Activated naive CD4-positive, alpha-beta T cell treated with anti-CD3 and anti-CD28 coated beads for 36 hours (primary cell): Measurements from ENCODE around the gene MBD6. TPM values are rescaled to one million over a fixed set of nuclear protein-coding genes. Genes with fewer than 3 reads are reported as not detected.

Experiments
- CTCF ChIA-PET: fragments of 350-600 bp; sonication (Branson Sonifier 250); formaldehyde crosslinking; loops from one replicate; lab custom pipeline; 2021; ENCODE audit warnings: antibody characterized with exemption; lab: Charles Lee
- DNase-seq: peaks from one replicate; pipeline ENCODE4 v3.0.0-alpha.2; 2020
- H3K27ac Mint-ChIP-seq: one replicate; pipeline ENCODE4 v1.8.0; 2021; ENCODE audit warnings: mild to moderate bottlenecking, mixed read lengths
- H3K27me3 Mint-ChIP-seq: one replicate; pipeline ENCODE4 v1.8.0; 2021; ENCODE audit warnings: low read depth, mixed read lengths
- H3K36me3 Mint-ChIP-seq: one replicate; pipeline ENCODE4 v1.8.0; 2021; ENCODE audit warnings: low read depth, mixed read lengths
- H3K4me1 Mint-ChIP-seq: one replicate; pipeline ENCODE4 v1.8.0; 2021; ENCODE audit warnings: low read depth, mixed read lengths
- H3K4me3 Mint-ChIP-seq: one replicate; pipeline ENCODE4 v1.8.0; 2021; ENCODE audit warnings: mild to moderate bottlenecking, moderate library complexity, mixed read lengths
- H3K9me3 Mint-ChIP-seq: one replicate; pipeline ENCODE4 v1.8.0; 2021; ENCODE audit warnings: mixed read lengths
- intact Hi-C: fragments of 100-400 bp; cut with micrococcal nuclease; formaldehyde crosslinking; loops from one replicate; pipeline ENCODE4 v1.15.1; 2023
- total RNA-seq, 2 experiments: library from RNA; stranded (reverse); gene quantifications; one replicate each; pipeline ENCODE4 v1.2.3, GENCODE V29; 2021

The MBD6 gene
- total RNA-seq, 2 experiments from 2014 or later = 43.5 to 45.5 TPM

GRCh38 chr12:57535764-57536596, 13.4 kb downstream of the MBD6 start:
- Mint-ChIP-seq H3K36me3 (peaks cover 17% of the 10 kb centered on the region), H3K4me3 (no peak overlapping the region), H3K4me1 (no peaks in the 10 kb centered on the region), H3K27me3 (no peaks in the 10 kb centered on the region), H3K27ac (no peak overlapping the region), H3K9me3 (no peaks in the 10 kb centered on the region)
- no peak for DNase-seq
- intact Hi-C loops = no loop called here
- CTCF ChIA-PET = interaction anchor here (1.2 to 1.3 kb wide), 2 partner anchors 42 to 83 kb away, joined by 3 to 4 read pairs; no protein-coding TSS in a partner anchor

GRCh38 chr12:57536597-57536942, 13.9 kb downstream of the MBD6 start:
- Mint-ChIP-seq H3K4me3 (no peak overlapping the region), H3K36me3 (peaks cover 17% of the 10 kb centered on the region), H3K4me1 (no peaks in the 10 kb centered on the region), H3K27ac (no peak overlapping the region), H3K9me3 (no peaks in the 10 kb centered on the region), H3K27me3 (no peaks in the 10 kb centered on the region)
- no peak for DNase-seq
- intact Hi-C loops = no loop called here
- CTCF ChIA-PET = interaction anchor here (1.2 to 1.3 kb wide), 3 partner anchors 9 to 83 kb away, joined by 3 to 4 read pairs (median 4); no protein-coding TSS in a partner anchor

DNA sequence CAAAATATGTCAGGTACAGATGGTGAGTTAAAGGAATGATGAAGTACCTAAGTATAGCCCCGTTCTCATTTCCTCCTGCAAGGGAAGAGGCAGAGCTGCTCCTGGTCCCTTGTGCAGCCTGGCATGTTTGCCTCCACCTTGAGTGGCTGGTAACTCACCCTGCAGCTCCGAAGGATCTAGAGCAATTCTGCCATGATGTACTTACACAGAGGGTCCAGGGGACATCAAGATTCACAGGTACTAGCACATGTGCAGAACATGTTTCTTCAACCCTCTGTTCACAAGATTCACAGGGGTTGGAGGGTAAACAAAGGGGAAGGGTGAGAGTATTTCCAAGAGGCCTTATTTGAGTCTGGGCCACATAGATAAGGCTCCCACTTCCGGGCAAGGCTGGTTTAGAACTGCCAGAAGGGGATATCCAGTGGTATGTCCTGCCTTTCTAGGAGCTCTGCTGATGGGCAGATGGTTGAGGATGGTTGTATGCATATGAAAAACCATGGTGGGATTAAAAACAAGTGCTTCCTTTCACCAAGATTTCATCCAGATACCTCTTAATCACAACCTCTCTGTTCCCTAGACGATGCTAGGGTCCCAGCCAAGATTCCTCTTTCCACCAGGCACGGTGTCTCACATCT, 16.6 kb downstream of the MBD6 start:
- intact Hi-C loops = no loop called here
- no peaks in the 10 kb centered on the region for H3K9me3 Mint-ChIP-seq
- H3K27ac Mint-ChIP-seq = no peak overlapping the region
- CTCF ChIA-PET = interaction anchor here (0.7 kb wide), 1 partner anchor 41 kb away, joined by 3 read pairs; no protein-coding TSS in a partner anchor
- peaks cover 7% of the 10 kb centered on the region for H3K4me1 Mint-ChIP-seq
- H3K27me3 Mint-ChIP-seq = no peaks in the 10 kb centered on the region
- no peak overlapping the region for H3K4me3 Mint-ChIP-seq
- H3K36me3 Mint-ChIP-seq = peaks cover 3% of the 10 kb centered on the region
- DNase-seq = no peak

DNA sequence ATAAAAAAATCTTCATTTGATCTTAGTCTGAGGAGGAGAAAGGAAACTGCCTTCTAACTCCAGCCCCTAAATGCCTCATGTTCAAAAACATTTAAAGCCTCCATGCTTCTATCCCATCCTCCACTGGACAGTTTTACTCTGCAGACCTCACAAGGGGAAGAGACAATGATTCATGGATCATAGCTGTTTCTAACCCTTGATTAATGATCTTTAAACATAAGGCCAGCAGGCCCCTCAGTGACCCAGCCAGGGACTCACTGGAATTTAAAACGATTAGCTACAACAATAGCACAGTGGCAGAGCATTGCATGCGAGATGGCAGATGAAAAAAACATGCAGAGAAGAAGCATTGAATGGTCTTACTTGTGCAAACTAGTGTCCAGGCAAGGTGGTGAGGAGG, 18.4 kb downstream of the MBD6 start:
- Mint-ChIP-seq H3K9me3 (no peaks in the 10 kb centered on the region), H3K4me1 (peaks cover 20% of the 10 kb centered on the region), H3K27me3 (no peaks in the 10 kb centered on the region), H3K27ac (no peak overlapping the region), H3K4me3 (no peak overlapping the region), H3K36me3 (peaks cover 2% of the 10 kb centered on the region)
- intact Hi-C loops = loop anchor here (10.0 kb wide), 1 partner anchor 354 kb away; no protein-coding TSS in a partner anchor
- DNase-seq = no peak
- CTCF ChIA-PET = interaction anchor here (1.3 kb wide), 1 partner anchor 153 kb away, joined by 3 read pairs; the partner anchor contains the start of gene OS9

- no peak for DNase-seq
- CTCF ChIA-PET = no interaction called here
Observed at GRCh38 chr12:57541717-57542116, 19.1 kb downstream of the MBD6 start.

DNA sequence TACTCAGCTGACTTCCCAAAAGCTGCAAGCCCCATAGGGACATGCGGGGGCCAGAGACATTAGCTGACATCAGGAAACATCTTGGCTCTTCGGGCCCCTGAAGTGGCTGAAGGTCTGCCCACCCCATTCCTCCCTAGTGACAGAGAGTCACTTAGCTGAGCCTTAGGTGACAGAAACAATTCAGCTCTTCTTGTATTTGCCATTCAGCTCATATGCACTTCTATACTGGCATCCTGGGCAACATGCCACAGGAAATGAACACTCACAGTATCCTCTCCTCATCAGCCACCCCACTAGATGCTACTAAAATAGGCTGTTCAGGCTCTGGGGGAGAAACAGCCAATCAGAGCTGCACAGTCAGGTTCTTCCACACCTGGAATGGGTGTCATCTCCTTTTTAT, 21.0 kb downstream of the MBD6 start:
- Mint-ChIP-seq H3K36me3 (peaks cover 2% of the 10 kb centered on the region), H3K4me3 (no peak overlapping the region), H3K27me3 (no peaks in the 10 kb centered on the region), H3K4me1 (peaks cover 34% of the 10 kb centered on the region), H3K27ac (no peak overlapping the region), H3K9me3 (no peaks in the 10 kb centered on the region)
- DNase-seq = no peak
- intact Hi-C loops = loop anchor here (10.0 kb wide), 1 partner anchor 351 kb away; no protein-coding TSS in a partner anchor
- CTCF ChIA-PET = interaction anchor here (0.5 to 0.9 kb wide), 3 partner anchors 15 to 131 kb away, joined by 3 read pairs; no protein-coding TSS in a partner anchor

More at GRCh38 chr12:57541717-57542116, 19.1 kb downstream of the MBD6 start:
- intact Hi-C loops = loop anchor here (10.0 kb wide), 1 partner anchor 353 kb away; no protein-coding TSS in a partner anchor
- Mint-ChIP-seq H3K27me3 (no peaks in the 10 kb centered on the region), H3K9me3 (no peaks in the 10 kb centered on the region), H3K27ac (no peak overlapping the region), H3K4me3 (no peak overlapping the region), H3K4me1 (peaks cover 24% of the 10 kb centered on the region), H3K36me3 (peaks cover 2% of the 10 kb centered on the region)

- peaks cover 47% of the 10 kb centered on the region for H3K4me1 Mint-ChIP-seq
- CTCF ChIA-PET = interaction anchor here (0.6 to 2.4 kb wide), 5 partner anchors 9 to 275 kb away, joined by 3 to 6 read pairs (median 4); partner anchors contain the start of gene GLI1
- H3K4me3 Mint-ChIP-seq = peak overlapping the region; percentile 91
- H3K27ac Mint-ChIP-seq = peak overlapping the region; percentile 82
- peak; percentile 26 for DNase-seq
- intact Hi-C loops = loop anchor here (10.0 kb wide), 1 partner anchor 349 kb away; no protein-coding TSS in a partner anchor
- peaks cover 2% of the 10 kb centered on the region for H3K36me3 Mint-ChIP-seq
- H3K9me3 Mint-ChIP-seq = no peaks in the 10 kb centered on the region
- H3K27me3 Mint-ChIP-seq = no peaks in the 10 kb centered on the region
Observed at GRCh38 chr12:57545809-57546437, 23.3 kb downstream of the MBD6 start.

DNA sequence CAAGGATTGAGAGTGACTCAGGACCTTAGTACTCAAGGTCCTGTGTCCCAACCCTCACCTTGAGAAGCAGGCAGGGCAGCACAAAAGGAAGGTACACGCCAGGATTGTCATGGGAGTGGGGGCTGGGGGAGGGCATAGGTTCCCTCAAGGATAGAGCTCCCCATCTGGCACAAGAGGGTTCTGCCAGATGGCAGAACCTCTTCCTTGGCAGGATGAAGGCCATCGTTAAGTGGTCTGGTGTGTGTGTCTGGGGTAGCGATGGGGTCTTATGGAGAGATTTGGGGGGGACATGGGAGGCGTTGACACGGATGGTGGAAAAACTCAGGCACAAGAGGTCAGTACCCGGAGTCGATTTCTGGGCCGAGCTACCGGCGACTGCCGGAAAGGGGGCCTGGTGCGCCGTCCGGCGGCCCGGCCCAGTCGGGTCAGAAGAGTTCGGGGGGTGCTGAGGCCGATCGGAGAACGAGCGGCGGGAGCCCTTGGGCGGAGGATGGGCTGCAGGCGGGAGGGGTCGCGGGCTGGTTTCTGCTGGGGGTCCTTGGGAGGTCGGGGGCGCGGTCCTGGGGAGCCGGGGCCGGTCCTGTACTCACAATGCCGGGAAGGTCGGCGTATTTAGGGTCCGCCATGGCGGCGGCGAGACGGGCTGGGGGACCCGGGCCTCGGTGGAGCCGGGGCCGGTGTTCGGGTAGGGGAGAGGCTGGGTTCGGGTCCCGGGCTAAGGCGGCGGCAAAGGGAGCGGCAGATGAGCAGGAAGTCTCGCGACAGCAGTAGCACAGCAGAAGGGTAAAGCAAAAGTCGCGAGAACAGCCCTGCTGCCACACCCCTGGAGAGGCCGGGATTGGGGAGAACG, 24.0 kb downstream of the MBD6 start, which contains the start of gene DCTN2:
Gene DCTN2, minus strand, starts transcription at position 755 of the 850 bp plus-strand sequence. Its CDS starts 129 bp downstream, at position 626.
- intact Hi-C loops = loop anchor here (1.0 to 10.0 kb wide), 8 partner anchors 24 to 348 kb away; partner anchors contain the start of genes ARHGAP9, GLI1, MBD6 and PIP4K2C
- Mint-ChIP-seq H3K4me1 (peaks cover 47% of the 10 kb centered on the region), H3K27me3 (no peaks in the 10 kb centered on the region), H3K4me3 (peak within 1 kb of the TSS; percentile 91), H3K27ac (peak within 1 kb of the TSS; percentile 82), H3K9me3 (no peaks in the 10 kb centered on the region), H3K36me3 (peaks cover 2% of the 10 kb centered on the region)
- peak; percentile 98 for DNase-seq
- CTCF ChIA-PET = interaction anchor here (0.6 to 2.4 kb wide), 6 partner anchors 10 to 499 kb away, joined by 3 to 6 read pairs (median 4); partner anchors contain the start of gene GLI1

DNA sequence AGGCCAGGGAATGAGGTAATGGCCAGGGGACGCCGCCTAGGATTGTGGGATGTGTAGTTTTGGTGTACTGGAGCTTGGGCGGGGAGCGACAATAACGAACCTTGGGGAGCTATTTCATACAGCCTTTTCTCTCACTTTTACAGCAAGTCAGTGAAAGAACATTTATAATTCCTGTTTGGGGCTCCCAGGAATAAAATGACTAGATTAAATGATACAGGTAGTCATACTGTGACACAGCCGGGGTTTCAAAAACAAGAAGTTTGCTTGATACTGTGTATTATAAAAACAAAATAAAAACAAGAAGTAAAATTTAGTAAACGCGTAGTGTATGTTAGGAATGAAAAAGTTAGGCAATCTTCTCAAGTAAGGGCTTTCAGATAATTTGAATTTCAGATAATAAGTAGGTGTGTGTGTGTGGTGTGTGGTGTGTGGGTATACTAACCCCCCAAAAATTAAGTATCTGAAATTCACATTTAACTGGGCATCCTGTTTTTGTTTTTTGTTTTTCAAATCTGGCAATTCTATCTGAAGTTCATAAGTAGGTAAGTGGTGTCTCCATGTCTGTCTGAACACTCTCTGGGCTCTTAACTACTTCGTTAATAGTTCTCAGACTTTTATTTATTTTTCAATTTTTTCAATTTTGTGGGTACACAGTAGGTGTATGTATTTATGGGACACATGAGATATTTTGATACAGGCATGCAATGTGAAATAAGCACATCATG, 24.8 kb downstream of the MBD6 start:
- H3K4me1 Mint-ChIP-seq = peaks cover 47% of the 10 kb centered on the region
- CTCF ChIA-PET = interaction anchor here (0.7 to 2.4 kb wide), 2 partner anchors 89 to 499 kb away, joined by 3 to 6 read pairs; partner anchors contain the start of gene GLI1
- no peak for DNase-seq
- no peaks in the 10 kb centered on the region for H3K9me3 Mint-ChIP-seq
- H3K27me3 Mint-ChIP-seq = no peaks in the 10 kb centered on the region
- intact Hi-C loops = loop anchor here (1.0 to 10.0 kb wide), 8 partner anchors 25 to 347 kb away; partner anchors contain the start of genes ARHGAP9, GLI1, MBD6 and PIP4K2C
- peak overlapping the region; percentile 51 for H3K27ac Mint-ChIP-seq
- H3K36me3 Mint-ChIP-seq = peaks cover 2% of the 10 kb centered on the region
- peak overlapping the region; percentile 91 for H3K4me3 Mint-ChIP-seq

GRCh38 chr12:57548013-57548315, 25.3 kb downstream of the MBD6 start:
- no peak for DNase-seq
- CTCF ChIA-PET = no interaction called here
- peaks cover 47% of the 10 kb centered on the region for H3K4me1 Mint-ChIP-seq
- no peaks in the 10 kb centered on the region for H3K27me3 Mint-ChIP-seq
- intact Hi-C loops = loop anchor here (10.0 kb wide), 1 partner anchor 347 kb away; no protein-coding TSS in a partner anchor
- no peaks in the 10 kb centered on the region for H3K9me3 Mint-ChIP-seq
- peaks cover 2% of the 10 kb centered on the region for H3K36me3 Mint-ChIP-seq
- H3K4me3 Mint-ChIP-seq = no peak overlapping the region
- H3K27ac Mint-ChIP-seq = no peak overlapping the region
